GM21360 (cell line): ENCODE results near the gene RNFT2.

Experiments used
- ATAC-seq: cut with Tn5 transposase; IDR thresholded peaks from one replicate; pipeline ENCODE4 v1.9.1; 2021; ENCODE audit warnings: mild to moderate bottlenecking, moderate library complexity; ENCODE audit not compliant: unreplicated experiment

RNFT2 gene

GRCh38 chr12:116897476-116897875, 159.4 kb downstream of the RNFT2 start:
- no peak for ATAC-seq

DNA sequence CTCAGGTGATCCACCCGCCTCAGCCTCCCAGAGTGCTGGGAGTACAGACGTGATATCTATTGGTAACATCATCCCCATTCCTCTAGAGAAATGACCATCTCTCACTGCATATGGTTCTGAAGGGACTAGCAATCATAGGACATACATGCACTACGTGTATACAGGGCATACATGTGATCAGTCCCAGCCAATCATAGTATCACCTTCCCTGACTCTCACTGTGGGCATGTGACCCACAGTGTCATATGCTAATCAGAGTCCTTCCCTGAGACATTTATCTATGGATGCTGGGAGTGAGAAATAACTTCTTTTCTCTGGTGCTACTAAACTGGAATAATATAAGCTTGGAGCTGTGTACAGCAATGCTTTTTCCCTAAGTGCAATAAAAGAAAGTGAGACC, 160.6 kb downstream of the RNFT2 start:
- no peak for ATAC-seq

- no peak for ATAC-seq
These were observed 163.5 kb downstream of the RNFT2 start for GRCh38 chr12:116901612-116902011.
